ENCODE measurements around the gene TBX6.
A peak's percentile ranks its signal among the peaks of the same experiment; 100 is the strongest.

Gene TBX6

DNA sequence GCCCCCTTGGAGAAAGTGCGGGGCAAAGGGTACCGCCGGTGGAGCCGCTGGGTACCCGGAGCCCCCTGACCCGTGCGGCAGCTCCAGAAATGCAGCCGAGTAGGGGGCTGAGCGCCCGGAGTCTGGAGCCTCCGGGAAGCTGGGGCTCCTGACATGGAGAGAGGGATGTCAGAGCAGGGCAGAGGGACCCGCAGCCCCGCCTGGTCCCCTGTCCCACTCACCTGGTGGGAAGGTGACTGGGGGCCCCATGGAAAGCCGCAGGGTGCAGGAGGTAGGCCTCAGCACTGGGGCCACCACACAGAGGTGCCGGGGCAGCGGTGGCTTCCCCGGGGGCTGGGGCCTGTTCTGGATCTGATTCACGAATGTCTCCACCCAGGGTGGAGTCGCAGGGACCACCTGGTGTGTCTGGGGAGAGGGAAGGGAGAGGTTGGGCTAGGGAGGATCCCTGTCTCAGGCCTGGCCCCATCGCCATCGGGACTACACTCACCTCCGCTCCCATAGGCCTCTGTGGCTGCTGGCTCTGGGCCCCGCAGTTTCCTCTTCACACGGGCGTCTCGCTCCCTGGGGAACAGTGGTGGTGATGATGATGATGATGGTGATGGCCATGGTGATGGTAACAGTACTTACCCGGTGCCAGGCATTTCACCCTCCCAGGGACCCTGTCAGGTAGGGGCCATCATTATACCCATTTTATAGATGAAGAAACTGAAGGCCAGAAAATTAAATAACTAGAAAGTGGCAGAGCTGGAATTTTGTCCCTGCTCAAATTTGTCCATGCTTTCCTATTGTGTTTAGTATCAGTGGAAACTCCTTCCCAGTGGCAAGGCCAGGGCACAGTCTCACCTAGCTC, 5.2 kb downstream of the TBX6 start:
- no peak for DNase-seq

GRCh38 chr16:30085820-30086219, 5.9 kb downstream of the TBX6 start:
- DNase-seq = no peak

GRCh38 chr16:30085247-30085646, 6.5 kb downstream of the TBX6 start:
- no peak for DNase-seq

GRCh38 chr16:30084816-30085159, 6.9 kb downstream of the TBX6 start:
- DNase-seq = no peak

DNA sequence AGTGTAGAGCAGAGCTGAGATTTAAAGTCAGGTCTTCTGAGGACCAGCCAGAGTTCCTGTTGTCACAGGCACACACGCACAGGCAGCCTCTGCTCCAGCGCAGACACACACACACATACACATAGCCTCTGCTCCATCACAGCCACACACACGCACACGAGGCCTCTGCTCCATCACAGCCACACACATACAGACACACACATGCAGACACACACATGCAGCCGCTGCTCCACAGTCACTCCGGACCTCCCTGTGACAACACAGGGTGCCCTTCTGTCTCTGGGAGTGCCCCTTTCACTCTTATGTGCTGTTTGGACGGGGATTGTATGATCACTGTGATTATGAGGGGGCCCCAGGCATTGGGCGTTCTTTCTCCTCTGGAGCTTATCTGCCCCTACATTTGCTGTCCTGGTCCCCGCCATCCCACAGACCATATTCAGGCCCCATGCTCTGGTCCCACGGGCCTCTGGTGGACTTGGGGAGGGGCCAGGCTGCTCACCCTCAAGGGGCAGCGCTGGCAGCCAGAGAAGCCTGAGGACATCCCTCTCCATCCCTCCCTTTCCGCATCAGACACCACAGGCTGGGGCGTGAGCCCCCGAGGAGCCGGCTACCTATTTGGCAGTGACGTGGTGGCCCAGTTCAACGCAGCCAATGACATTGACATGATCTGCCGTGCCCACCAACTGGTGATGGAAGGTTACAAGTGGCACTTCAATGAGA, 7.5 kb downstream of the TBX6 start:
- no peak for DNase-seq

- no peak for DNase-seq
Measured at GRCh38 chr16:30083216-30084055, 8.3 kb downstream of the TBX6 start.

- DNase-seq = no peak
Measured at GRCh38 chr16:30082545-30083090, 9.1 kb downstream of the TBX6 start.

GRCh38 chr16:30079480-30079879, 12.2 kb downstream of the TBX6 start:
- peak in 1 of 14 donors; percentile 12 for DNase-seq

- no peak for DNase-seq
Measured at GRCh38 chr16:30078744-30079143, 13.0 kb downstream of the TBX6 start.

- DNase-seq = no peak
Measured at GRCh38 chr16:30077656-30078055, 14.1 kb downstream of the TBX6 start.

- DNase-seq = peak in 1 of 14 donors; percentile 44
Measured at GRCh38 chr16:30076276-30076791, 15.4 kb downstream of the TBX6 start.

GRCh38 chr16:30075503-30076275, 16.0 kb downstream of the TBX6 start, which contains the start of gene PPP4C:
TSS of gene PPP4C (plus strand) at chr16:30075994. CDS start at chr16:30076378, 384 bp downstream.
- DNase-seq = peak; percentile 13 to 87 (median 72)

GRCh38 chr16:30070490-30070889, 21.2 kb downstream of the TBX6 start:
- no peak for DNase-seq

- DNase-seq = peak in 8 of 14 donors; percentile 14 to 63 (median 29)
Measured at GRCh38 chr16:30069611-30070462, 21.9 kb downstream of the TBX6 start.

GRCh38 chr16:30068750-30069610, 22.7 kb downstream of the TBX6 start:
- DNase-seq = no peak

DNA sequence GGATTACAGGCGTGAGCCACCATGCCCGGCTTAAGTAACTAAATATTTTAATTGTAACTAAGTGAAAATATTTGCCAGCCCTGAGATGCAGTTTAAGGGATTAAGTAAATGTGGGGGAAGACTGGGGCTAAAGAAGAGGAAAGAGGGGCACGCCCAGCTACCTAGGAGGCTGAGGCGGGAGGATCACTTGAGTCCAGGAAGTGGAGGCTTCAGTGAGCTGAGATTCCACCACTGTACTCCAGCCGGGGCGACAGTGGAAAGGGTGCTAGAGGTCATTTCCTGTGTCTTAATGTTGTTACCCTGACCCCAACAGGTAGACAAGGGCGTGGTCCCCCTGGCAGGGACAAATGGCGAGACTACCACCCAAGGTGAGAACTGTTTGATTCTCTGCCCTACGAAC, 23.4 kb downstream of the TBX6 start:
- no peak for DNase-seq

GRCh38 chr16:30067584-30067916, 24.2 kb downstream of the TBX6 start:
- no peak for DNase-seq

GRCh38 chr16:30066761-30067583, 24.8 kb downstream of the TBX6 start:
- DNase-seq = peak in 6 of 14 donors; percentile 7 to 35 (median 18)
